HEK293 (cell line): ENCODE results near the gene TMEM184B.

Experiments
- ZBTB21 ChIP-seq: fragments of 450-650 bp; formaldehyde crosslinking; IDR thresholded peaks from 2 replicates; pipeline ENCODE4 v1.5.1; 2017; ENCODE audit warnings: missing biosample characterization, missing genetic modification characterization
- ZFP69B ChIP-seq: fragments of 450-650 bp; formaldehyde crosslinking; IDR thresholded peaks from 2 replicates; pipeline ENCODE4 v1.5.1; 2016; ENCODE audit warnings: missing biosample characterization, missing genetic modification characterization
- ZNF26 ChIP-seq: fragments of 450-650 bp; formaldehyde crosslinking; IDR thresholded peaks from 2 replicates; pipeline ENCODE4 v1.5.1; 2016; ENCODE audit warnings: missing biosample characterization, missing genetic modification characterization
- ZNF37A ChIP-seq: fragments of 450-650 bp; IDR thresholded peaks from 2 replicates; pipeline ENCODE4 v1.5.1; 2018; ENCODE audit warnings: missing biosample characterization, missing genetic modification characterization
- ZNF76 ChIP-seq: fragments of 450-650 bp; formaldehyde crosslinking; IDR thresholded peaks from 2 replicates; pipeline ENCODE4; 2016; ENCODE audit warnings: low read depth, missing biosample characterization, missing genetic modification characterization, borderline replicate concordance
- TF ChIP-seq, protein P1 (sequence below): fragments of 450-650 bp; formaldehyde crosslinking; IDR thresholded peaks from 2 replicates; pipeline ENCODE4 v1.5.1; 2016; ENCODE audit warnings: missing biosample characterization, missing genetic modification characterization

DNA sequence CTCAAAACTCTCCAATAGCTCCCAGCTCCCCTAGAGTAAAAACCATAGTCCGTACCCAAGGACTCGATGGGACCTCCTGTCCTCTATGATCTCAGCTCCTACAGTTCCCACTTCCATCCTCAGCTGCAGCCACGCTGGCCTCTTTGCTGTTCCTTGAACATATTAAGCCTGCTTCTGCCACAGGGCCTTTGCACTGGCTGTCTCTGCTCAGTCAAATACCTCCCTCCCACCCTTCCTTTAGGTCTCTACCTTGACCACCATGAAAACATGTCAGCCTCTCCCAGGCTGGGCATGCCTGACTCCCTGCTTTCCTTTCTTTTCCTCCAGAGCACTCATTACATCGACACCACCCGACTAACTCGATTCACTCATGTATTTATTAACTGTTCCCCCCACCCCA lies 24.5 kb downstream of the TMEM184B start:
- TF ChIP-seq, protein P1, sequence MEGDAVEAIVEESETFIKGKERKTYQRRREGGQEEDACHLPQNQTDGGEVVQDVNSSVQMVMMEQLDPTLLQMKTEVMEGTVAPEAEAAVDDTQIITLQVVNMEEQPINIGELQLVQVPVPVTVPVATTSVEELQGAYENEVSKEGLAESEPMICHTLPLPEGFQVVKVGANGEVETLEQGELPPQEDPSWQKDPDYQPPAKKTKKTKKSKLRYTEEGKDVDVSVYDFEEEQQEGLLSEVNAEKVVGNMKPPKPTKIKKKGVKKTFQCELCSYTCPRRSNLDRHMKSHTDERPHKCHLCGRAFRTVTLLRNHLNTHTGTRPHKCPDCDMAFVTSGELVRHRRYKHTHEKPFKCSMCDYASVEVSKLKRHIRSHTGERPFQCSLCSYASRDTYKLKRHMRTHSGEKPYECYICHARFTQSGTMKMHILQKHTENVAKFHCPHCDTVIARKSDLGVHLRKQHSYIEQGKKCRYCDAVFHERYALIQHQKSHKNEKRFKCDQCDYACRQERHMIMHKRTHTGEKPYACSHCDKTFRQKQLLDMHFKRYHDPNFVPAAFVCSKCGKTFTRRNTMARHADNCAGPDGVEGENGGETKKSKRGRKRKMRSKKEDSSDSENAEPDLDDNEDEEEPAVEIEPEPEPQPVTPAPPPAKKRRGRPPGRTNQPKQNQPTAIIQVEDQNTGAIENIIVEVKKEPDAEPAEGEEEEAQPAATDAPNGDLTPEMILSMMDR (tag by site-specific recombination): no peak
- TF ChIP-seq ZNF37A (tag by site-specific recombination) (no peak), ZFP69B (tag by site-specific recombination) (no peak), ZNF26 (no peak), ZBTB21 (no peak), ZNF76 (tag by site-specific recombination) (no peak)
